ENCODE measurements around the gene DDX25.

Gene DDX25

DNA sequence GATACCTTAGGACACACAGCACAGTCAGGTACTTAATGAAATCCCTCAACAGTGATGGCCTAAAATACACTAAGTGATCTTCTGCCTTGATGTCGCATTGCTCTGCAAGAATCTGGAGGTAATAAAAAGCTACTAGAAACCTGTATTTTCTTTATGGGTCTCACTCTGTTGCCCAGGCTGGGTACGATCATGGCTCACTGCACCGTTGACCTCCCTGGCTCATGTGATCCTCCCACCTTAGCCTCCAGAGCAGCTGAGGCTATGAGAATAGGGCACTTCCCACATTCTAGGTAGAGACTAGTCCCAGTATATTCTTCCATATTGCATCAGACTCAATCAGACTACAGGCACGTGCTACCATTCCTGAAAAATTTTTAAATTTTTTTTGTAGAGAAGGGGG lies 63.2 kb downstream of the DDX25 start:
- TF ChIP-seq, protein P1, sequence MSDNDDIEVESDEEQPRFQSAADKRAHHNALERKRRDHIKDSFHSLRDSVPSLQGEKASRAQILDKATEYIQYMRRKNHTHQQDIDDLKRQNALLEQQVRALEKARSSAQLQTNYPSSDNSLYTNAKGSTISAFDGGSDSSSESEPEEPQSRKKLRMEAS (IDR thresholded peaks at IDR 0.05) = no peak
- TF ChIP-seq, protein P2, sequence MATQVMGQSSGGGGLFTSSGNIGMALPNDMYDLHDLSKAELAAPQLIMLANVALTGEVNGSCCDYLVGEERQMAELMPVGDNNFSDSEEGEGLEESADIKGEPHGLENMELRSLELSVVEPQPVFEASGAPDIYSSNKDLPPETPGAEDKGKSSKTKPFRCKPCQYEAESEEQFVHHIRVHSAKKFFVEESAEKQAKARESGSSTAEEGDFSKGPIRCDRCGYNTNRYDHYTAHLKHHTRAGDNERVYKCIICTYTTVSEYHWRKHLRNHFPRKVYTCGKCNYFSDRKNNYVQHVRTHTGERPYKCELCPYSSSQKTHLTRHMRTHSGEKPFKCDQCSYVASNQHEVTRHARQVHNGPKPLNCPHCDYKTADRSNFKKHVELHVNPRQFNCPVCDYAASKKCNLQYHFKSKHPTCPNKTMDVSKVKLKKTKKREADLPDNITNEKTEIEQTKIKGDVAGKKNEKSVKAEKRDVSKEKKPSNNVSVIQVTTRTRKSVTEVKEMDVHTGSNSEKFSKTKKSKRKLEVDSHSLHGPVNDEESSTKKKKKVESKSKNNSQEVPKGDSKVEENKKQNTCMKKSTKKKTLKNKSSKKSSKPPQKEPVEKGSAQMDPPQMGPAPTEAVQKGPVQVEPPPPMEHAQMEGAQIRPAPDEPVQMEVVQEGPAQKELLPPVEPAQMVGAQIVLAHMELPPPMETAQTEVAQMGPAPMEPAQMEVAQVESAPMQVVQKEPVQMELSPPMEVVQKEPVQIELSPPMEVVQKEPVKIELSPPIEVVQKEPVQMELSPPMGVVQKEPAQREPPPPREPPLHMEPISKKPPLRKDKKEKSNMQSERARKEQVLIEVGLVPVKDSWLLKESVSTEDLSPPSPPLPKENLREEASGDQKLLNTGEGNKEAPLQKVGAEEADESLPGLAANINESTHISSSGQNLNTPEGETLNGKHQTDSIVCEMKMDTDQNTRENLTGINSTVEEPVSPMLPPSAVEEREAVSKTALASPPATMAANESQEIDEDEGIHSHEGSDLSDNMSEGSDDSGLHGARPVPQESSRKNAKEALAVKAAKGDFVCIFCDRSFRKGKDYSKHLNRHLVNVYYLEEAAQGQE (IDR thresholded peaks at IDR 0.05; ENCODE audit: low read depth) = no peak
- no peak for TF ChIP-seq TCF12 (IDR thresholded peaks at IDR 0.05; ENCODE audit: low read depth)
- no peak for TF ChIP-seq TAF1 (IDR thresholded peaks at IDR 0.05; ENCODE audit: low read depth)
- no peak for TF ChIP-seq TEAD4 (IDR thresholded peaks at IDR 0.05)
- TF ChIP-seq CREB1 (IDR thresholded peaks at IDR 0.05; ENCODE audit: low read depth) = no peak
- TF ChIP-seq EP300 (IDR thresholded peaks at IDR 0.05; ENCODE audit: borderline replicate concordance) = no peak
- no peak for TF ChIP-seq FOXM1 (IDR thresholded peaks at IDR 0.05; ENCODE audit: borderline replicate concordance, low read depth)
- no peak for TF ChIP-seq ZBTB7A (IDR thresholded peaks at IDR 0.05; ENCODE audit: low read depth)
- no peak for TF ChIP-seq RAD21 (IDR thresholded peaks at IDR 0.05; ENCODE audit: low read depth)
- no peak for TF ChIP-seq CEBPB (IDR thresholded peaks at IDR 0.05)
- TF ChIP-seq, protein P3, sequence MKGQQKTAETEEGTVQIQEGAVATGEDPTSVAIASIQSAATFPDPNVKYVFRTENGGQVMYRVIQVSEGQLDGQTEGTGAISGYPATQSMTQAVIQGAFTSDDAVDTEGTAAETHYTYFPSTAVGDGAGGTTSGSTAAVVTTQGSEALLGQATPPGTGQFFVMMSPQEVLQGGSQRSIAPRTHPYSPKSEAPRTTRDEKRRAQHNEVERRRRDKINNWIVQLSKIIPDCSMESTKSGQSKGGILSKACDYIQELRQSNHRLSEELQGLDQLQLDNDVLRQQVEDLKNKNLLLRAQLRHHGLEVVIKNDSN (IDR thresholded peaks at IDR 0.05) = no peak
- TF ChIP-seq EGR1 (IDR thresholded peaks at IDR 0.05) = no peak
- TF ChIP-seq NFIC (IDR thresholded peaks at IDR 0.05) = no peak
- TF ChIP-seq YY1 (IDR thresholded peaks at IDR 0.05; ENCODE audit: low read depth) = no peak

DNA sequence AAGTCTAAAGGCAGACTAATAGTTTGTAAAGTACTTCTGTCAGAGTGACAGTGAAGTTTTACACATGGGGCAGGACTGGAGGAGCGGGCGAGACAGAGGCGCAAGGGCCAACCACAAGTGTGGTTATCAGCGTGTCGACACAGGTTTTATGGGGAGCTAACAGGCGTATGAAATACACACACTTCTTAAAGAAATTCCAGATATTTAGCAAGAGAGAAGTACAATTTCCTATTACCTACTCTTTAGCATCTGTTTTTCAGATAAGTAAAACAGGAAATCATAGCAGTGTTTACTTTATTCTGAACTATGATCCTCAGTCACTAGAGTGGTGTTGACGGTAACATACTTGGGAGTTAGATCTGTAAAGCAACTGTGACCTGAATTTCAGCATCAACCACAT lies 64.0 kb downstream of the DDX25 start:
- TF ChIP-seq EP300 (IDR thresholded peaks at IDR 0.05; ENCODE audit: borderline replicate concordance) (no peak), TCF12 (IDR thresholded peaks at IDR 0.05; ENCODE audit: low read depth) (no peak), TEAD4 (IDR thresholded peaks at IDR 0.05) (no peak), RAD21 (IDR thresholded peaks at IDR 0.05; ENCODE audit: low read depth) (no peak), CEBPB (IDR thresholded peaks at IDR 0.05) (no peak), CREB1 (IDR thresholded peaks at IDR 0.05; ENCODE audit: low read depth) (no peak), YY1 (IDR thresholded peaks at IDR 0.05; ENCODE audit: low read depth) (no peak), ZBTB7A (IDR thresholded peaks at IDR 0.05; ENCODE audit: low read depth) (no peak), TAF1 (IDR thresholded peaks at IDR 0.05; ENCODE audit: low read depth) (no peak), FOXM1 (IDR thresholded peaks at IDR 0.05; ENCODE audit: borderline replicate concordance, low read depth) (no peak), EGR1 (IDR thresholded peaks at IDR 0.05) (no peak), NFIC (IDR thresholded peaks at IDR 0.05) (no peak)
- TF ChIP-seq, protein P2 (IDR thresholded peaks at IDR 0.05; ENCODE audit: low read depth) = no peak
- TF ChIP-seq, protein P3 (IDR thresholded peaks at IDR 0.05) = no peak
- TF ChIP-seq, protein P1 (IDR thresholded peaks at IDR 0.05) = no peak

DNA sequence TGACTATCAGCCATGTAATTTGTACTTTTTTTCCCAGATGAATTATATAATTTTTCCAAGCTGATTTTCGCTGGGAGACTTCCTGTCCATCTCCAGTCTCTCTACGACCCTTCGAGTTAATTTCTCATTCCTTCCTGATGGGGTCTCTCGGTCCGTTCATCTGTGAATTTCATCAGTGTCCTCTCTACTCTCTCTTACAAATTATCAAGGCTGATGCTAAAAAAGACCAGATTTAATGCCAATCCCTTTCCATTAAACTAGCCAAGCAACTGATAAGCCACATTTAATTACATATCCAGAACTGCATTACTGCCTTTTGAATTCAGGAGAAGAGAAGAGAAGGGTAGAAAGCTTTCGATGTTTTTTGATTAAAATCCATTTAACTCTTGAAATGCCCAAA lies 67.3 kb downstream of the DDX25 start:
- TF ChIP-seq TAF1 (IDR thresholded peaks at IDR 0.05; ENCODE audit: low read depth) = no peak
- no peak for TF ChIP-seq ZBTB7A (IDR thresholded peaks at IDR 0.05; ENCODE audit: low read depth)
- no peak for TF ChIP-seq EGR1 (IDR thresholded peaks at IDR 0.05)
- TF ChIP-seq RAD21 (IDR thresholded peaks at IDR 0.05; ENCODE audit: low read depth) = no peak
- TF ChIP-seq, protein P3 (IDR thresholded peaks at IDR 0.05) = no peak
- TF ChIP-seq EP300 (IDR thresholded peaks at IDR 0.05; ENCODE audit: borderline replicate concordance) = no peak
- no peak for TF ChIP-seq TCF12 (IDR thresholded peaks at IDR 0.05; ENCODE audit: low read depth)
- TF ChIP-seq, protein P2 (IDR thresholded peaks at IDR 0.05; ENCODE audit: low read depth) = no peak
- TF ChIP-seq CEBPB (IDR thresholded peaks at IDR 0.05) = no peak
- TF ChIP-seq CREB1 (IDR thresholded peaks at IDR 0.05; ENCODE audit: low read depth) = no peak
- TF ChIP-seq FOXM1 (IDR thresholded peaks at IDR 0.05; ENCODE audit: borderline replicate concordance, low read depth) = no peak
- TF ChIP-seq, protein P1 (IDR thresholded peaks at IDR 0.05) = no peak
- no peak for TF ChIP-seq TEAD4 (IDR thresholded peaks at IDR 0.05)
- TF ChIP-seq NFIC (IDR thresholded peaks at IDR 0.05) = no peak
- no peak for TF ChIP-seq YY1 (IDR thresholded peaks at IDR 0.05; ENCODE audit: low read depth)

Measured in Ishikawa (cell line).